Renal pelvis (tissue), 4 donors: Measurements from ENCODE around the gene ITSN2. TPM values are rescaled to one million over a fixed set of nuclear protein-coding genes. Genes with fewer than 3 reads are reported as not detected.

Experiments used
- DNase-seq: peaks from one replicate; pipeline ENCODE4 v3.0.0-alpha.2; 2013
- polyA plus RNA-seq, 3 donors: library from polyadenylated mRNA; unstranded; fragments of 120-200 nt; gene quantifications; one replicate each; pipeline ENCODE4 v1.2.1, GENCODE V29; 2013; ENCODE audit not compliant: insufficient read length in 3 of 3

The ITSN2 gene
- polyA plus RNA-seq, 3 donors, result 23.6 to 33.4 (median 25.0) TPM

GRCh38 chr2:24336811-24337210 is 23.5 kb downstream of the ITSN2 start:
- DNase-seq, result no peak

- no peak for DNase-seq
Observed at GRCh38 chr2:24334245-24334633, 26.1 kb downstream of the ITSN2 start.

GRCh38 chr2:24332791-24333540 is 27.4 kb downstream of the ITSN2 start:
- DNase-seq, result no peak

- no peak for DNase-seq
Observed at GRCh38 chr2:24330161-24330560, 30.2 kb downstream of the ITSN2 start.

- no peak for DNase-seq
Observed at GRCh38 chr2:24329700-24330099, 30.6 kb downstream of the ITSN2 start.

GRCh38 chr2:24328010-24328409 is 32.3 kb downstream of the ITSN2 start:
- no peak for DNase-seq

GRCh38 chr2:24317491-24317920 is 42.8 kb downstream of the ITSN2 start:
- DNase-seq, result no peak

GRCh38 chr2:24315669-24316068 is 44.7 kb downstream of the ITSN2 start:
- DNase-seq, result no peak

- no peak for DNase-seq
Observed at GRCh38 chr2:24313744-24314632, 46.3 kb downstream of the ITSN2 start.

GRCh38 chr2:24307961-24308360 is 52.4 kb downstream of the ITSN2 start:
- DNase-seq, result no peak

- DNase-seq, result no peak
Observed at GRCh38 chr2:24304631-24305030, 55.7 kb downstream of the ITSN2 start.

GRCh38 chr2:24304098-24304497 is 56.2 kb downstream of the ITSN2 start:
- DNase-seq, result peak; percentile 38

- DNase-seq, result no peak
Observed at GRCh38 chr2:24301599-24301998, 58.7 kb downstream of the ITSN2 start.

GRCh38 chr2:24297663-24298062 is 62.7 kb downstream of the ITSN2 start:
- no peak for DNase-seq

GRCh38 chr2:24287171-24287570 is 73.2 kb downstream of the ITSN2 start:
- no peak for DNase-seq

- DNase-seq, result no peak
Observed at GRCh38 chr2:24285484-24286152, 74.7 kb downstream of the ITSN2 start.

- DNase-seq, result no peak
Observed at GRCh38 chr2:24280645-24281044, 79.7 kb downstream of the ITSN2 start.

- DNase-seq, result no peak
Observed at GRCh38 chr2:24280161-24280560, 80.2 kb downstream of the ITSN2 start.

GRCh38 chr2:24276349-24276899 is 83.9 kb downstream of the ITSN2 start:
- DNase-seq, result no peak

- no peak for DNase-seq
Observed at GRCh38 chr2:24274809-24275208, 85.5 kb downstream of the ITSN2 start.

GRCh38 chr2:24273598-24273997 is 86.7 kb downstream of the ITSN2 start:
- DNase-seq, result no peak

- DNase-seq, result no peak
Observed at GRCh38 chr2:24272907-24273306, 87.4 kb downstream of the ITSN2 start.
